Measurements from ENCODE around the gene CFAP58. TPM values are rescaled to one million over a fixed set of nuclear protein-coding genes. Genes with fewer than 3 reads are reported as not detected.

The CFAP58 gene
- total RNA-seq, 1 donor from 2014 or later = 1.1 TPM

DNA sequence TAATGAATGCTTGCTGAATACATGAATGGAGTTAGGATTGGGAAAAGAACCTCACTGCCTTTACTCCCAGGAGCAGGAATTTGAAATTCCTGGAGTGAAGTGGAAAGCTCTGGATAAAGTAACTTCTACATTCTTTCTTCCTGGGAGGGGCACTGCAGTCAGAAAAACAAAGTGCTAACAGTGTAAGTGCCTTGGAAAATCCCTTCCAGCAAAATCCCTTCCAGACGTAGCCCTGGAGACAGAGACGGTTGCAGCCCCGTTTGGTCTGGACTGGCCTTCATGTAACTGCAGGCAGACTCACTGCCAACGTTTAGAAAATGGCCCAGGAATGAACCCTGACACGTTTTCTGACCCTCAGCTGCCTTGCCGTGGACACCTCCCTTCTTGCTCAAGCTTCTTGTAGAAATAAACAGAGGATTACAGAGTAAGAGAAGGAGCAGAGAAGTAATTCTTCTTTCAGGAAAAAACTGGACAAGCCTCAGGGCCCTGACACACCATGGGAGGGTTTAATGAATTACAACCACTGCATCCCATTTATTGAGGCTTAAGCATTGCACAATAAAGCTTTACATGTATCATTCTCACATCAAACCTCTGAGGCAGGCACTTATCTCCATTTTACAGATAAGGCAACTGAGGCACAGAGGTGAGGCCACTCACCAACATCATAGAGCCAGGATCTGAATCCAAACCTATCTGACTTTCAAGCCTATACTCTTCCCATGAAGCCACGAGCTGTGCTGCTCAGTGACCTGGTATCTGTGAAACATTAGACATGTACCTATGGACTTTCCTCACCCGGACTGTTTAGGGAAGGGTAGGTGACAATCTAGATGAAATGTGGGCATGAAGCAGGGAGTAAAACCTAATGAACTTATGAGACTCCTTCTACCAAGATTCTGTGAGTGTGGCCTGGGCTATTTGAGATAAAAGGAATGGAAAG is 23.2 kb upstream of the CFAP58 start:
- ATAC-seq (peak; percentile 1 to 3), DNase-seq (no peak)
- H3K27me3 ChIP-seq (ENCODE audit: low read depth) = no peaks in the 10 kb centered on the region
- peak overlapping the region; percentile 99 for H3K27ac ChIP-seq
- intact Hi-C loops (cut with DNase I) = no loop called here
- peaks cover 100% of the 10 kb centered on the region for H3K4me1 ChIP-seq
- H3K4me3 ChIP-seq = peak overlapping the region; percentile 25
- TF ChIP-seq, protein P1, sequence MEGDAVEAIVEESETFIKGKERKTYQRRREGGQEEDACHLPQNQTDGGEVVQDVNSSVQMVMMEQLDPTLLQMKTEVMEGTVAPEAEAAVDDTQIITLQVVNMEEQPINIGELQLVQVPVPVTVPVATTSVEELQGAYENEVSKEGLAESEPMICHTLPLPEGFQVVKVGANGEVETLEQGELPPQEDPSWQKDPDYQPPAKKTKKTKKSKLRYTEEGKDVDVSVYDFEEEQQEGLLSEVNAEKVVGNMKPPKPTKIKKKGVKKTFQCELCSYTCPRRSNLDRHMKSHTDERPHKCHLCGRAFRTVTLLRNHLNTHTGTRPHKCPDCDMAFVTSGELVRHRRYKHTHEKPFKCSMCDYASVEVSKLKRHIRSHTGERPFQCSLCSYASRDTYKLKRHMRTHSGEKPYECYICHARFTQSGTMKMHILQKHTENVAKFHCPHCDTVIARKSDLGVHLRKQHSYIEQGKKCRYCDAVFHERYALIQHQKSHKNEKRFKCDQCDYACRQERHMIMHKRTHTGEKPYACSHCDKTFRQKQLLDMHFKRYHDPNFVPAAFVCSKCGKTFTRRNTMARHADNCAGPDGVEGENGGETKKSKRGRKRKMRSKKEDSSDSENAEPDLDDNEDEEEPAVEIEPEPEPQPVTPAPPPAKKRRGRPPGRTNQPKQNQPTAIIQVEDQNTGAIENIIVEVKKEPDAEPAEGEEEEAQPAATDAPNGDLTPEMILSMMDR (IDR thresholded peaks at IDR 0.05) = no peak
- H3K9me3 ChIP-seq = no peaks in the 10 kb centered on the region
- H3K36me3 ChIP-seq = no peaks in the 10 kb centered on the region

- Histone ChIP-seq H3K27ac (peak overlapping the region; percentile 99), H3K27me3 (ENCODE audit: low read depth) (no peaks in the 10 kb centered on the region), H3K36me3 (no peaks in the 10 kb centered on the region), H3K4me1 (peaks cover 100% of the 10 kb centered on the region), H3K4me3 (peak overlapping the region; percentile 25), H3K9me3 (no peaks in the 10 kb centered on the region)
- intact Hi-C loops (cut with DNase I) = no loop called here
- TF ChIP-seq, protein P1 (IDR thresholded peaks at IDR 0.05) = no peak
- ATAC-seq (peak; percentile 2 to 52), DNase-seq (no peak)
Observed at GRCh38 chr10:104331208-104331838, 22.3 kb upstream of the CFAP58 start.

DNA sequence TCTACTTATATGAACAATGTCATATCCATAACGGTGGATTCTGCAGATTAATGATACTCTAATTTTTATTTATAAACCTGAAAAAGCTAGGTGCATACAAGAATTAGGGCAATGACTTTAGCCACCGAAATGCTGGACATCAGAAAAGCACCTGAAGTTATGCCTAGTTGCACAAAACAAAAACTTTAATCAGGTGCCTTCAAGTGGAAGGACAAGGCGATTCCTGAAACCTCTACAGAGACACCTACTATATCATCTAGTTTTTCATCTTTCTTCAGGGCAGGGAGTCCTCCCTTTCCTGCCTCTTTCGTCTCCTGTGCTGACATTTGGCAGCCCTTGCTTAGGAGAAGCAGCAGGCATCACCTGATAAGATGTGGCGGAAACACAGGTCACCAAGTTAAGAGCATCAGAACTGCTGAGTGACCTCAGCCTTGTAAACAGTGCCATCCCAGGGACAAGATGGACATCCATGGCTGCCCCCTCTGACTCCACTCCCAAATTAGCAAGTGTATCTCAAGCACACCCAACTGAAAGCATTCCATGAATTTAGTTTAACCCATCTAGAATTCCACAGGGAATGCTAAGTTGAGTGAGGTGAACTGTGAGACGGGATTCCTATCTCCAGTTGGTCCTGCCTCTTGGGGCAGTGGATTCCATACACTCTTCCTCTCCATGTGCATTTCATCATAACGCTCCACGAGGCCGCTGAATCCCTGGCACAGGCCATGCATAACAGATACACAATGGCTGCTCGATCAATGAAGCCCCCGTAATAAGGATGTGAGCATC is 21.2 kb upstream of the CFAP58 start:
- DNase-seq (no peak), ATAC-seq (no peak)
- intact Hi-C loops (cut with DNase I) = no loop called here
- TF ChIP-seq, protein P1 (IDR thresholded peaks at IDR 0.05) = no peak
- Histone ChIP-seq H3K27ac (peak overlapping the region; percentile 99), H3K27me3 (ENCODE audit: low read depth) (no peaks in the 10 kb centered on the region), H3K36me3 (no peaks in the 10 kb centered on the region), H3K9me3 (no peaks in the 10 kb centered on the region), H3K4me1 (peaks cover 95% of the 10 kb centered on the region), H3K4me3 (no peak overlapping the region)

GRCh38 chr10:104333032-104333727 is 20.5 kb upstream of the CFAP58 start:
- ATAC-seq = no peak
- intact Hi-C loops (cut with DNase I) = no loop called here
- H3K4me1 ChIP-seq = peaks cover 88% of the 10 kb centered on the region

More at GRCh38 chr10:104333032-104333727, 20.5 kb upstream of the CFAP58 start:
- Histone ChIP-seq H3K36me3 (no peaks in the 10 kb centered on the region), H3K27me3 (ENCODE audit: low read depth) (no peaks in the 10 kb centered on the region), H3K27ac (peak overlapping the region; percentile 99), H3K4me3 (no peak overlapping the region), H3K9me3 (no peaks in the 10 kb centered on the region)
- DNase-seq = no peak
- TF ChIP-seq, protein P1 (IDR thresholded peaks at IDR 0.05) = no peak

All from lower lobe of right lung (tissue), 2 donors.